ENCODE measurements around the gene PRKD3. TPM values are rescaled to one million over a fixed set of nuclear protein-coding genes. Genes with fewer than 3 reads are reported as not detected.

The PRKD3 gene
- total RNA-seq, 1 experiment from 2014 or later, result 65.8 TPM

Other genes starting within 250 kb of the PRKD3 start
- gene HEATR5B, start 240.5 kb downstream of the PRKD3 start, total RNA-seq (2014; rRNA removed; shearing (Covaris generic)), result 10.5 and 11.6 TPM in 2 replicates
- gene GPATCH11, start 240.3 kb downstream of the PRKD3 start, total RNA-seq (2014; rRNA removed; shearing (Covaris generic)), result 4.8 and 5.1 TPM in 2 replicates
- gene EIF2AK2, start 167.9 kb downstream of the PRKD3 start, total RNA-seq (2014; rRNA removed; shearing (Covaris generic)), result 12.7 and 16.2 TPM in 2 replicates
- gene SULT6B1, start 136.2 kb downstream of the PRKD3 start, total RNA-seq (2014; rRNA removed; shearing (Covaris generic)), result not detected in 2 replicates
- gene CEBPZOS, start 128.3 kb downstream of the PRKD3 start, total RNA-seq (2014; rRNA removed; shearing (Covaris generic)), result 45.9 and 56.7 TPM in 2 replicates
- gene CEBPZ, start 93.2 kb downstream of the PRKD3 start, total RNA-seq (2014; rRNA removed; shearing (Covaris generic)), result 74.2 and 111 TPM in 2 replicates
- 28.8 and 44.1 TPM in 2 replicates for gene NDUFAF7, start 93.2 kb downstream of the PRKD3 start, total RNA-seq (2014; rRNA removed; shearing (Covaris generic))
- gene QPCT, start 19.8 kb upstream of the PRKD3 start, total RNA-seq (2014; rRNA removed; shearing (Covaris generic)), result 0.90 and 1.1 TPM in 2 replicates